Activated T-cell treated with anti-CD3 and anti-CD28 coated beads for 24 hours (primary cell): ENCODE measurements around the gene ERN2.

Source experiments
- DNase-seq: peaks from one replicate; pipeline ENCODE4 v3.0.0-alpha.2; 2020; ENCODE audit warnings: low read depth

The ERN2 gene

DNA sequence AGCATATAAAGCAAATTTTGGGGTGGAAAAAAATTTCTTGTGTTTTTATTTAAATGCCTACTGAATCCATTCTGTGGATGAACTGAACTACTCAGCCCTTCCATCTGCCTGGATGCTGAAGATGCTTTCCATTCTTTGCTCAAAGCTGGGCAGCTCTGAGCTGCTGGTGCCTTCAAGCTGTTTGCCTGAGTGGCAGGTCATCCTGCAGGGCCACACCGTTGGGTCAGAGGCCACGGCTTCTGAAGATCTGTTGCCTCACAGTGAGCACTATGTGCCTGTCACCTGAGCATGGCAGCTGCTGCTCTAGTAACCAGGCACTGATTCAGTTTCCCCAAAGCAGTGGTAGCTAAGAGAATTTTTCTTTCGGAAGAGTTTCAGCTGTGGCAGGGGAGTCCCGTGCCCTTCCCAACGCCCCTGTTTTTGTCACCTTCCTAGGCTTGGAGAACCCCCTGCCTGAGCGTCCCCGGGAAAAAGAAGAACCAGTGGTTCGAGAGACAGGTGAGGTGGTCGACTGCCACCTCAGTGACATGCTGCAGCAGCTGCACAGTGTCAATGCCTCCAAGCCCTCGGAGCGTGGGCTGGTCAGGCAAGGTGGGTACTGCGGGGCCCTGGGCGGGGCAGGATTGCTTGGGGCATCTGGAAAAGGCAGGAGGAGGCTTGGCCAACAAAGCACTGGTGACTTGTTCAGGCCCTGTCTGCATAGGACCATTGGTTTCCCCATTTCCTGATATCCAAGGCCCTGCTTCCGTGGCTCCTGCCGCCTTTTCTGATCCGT is 25.8 kb downstream of the ERN2 start:
- DNase-seq = no peak

DNA sequence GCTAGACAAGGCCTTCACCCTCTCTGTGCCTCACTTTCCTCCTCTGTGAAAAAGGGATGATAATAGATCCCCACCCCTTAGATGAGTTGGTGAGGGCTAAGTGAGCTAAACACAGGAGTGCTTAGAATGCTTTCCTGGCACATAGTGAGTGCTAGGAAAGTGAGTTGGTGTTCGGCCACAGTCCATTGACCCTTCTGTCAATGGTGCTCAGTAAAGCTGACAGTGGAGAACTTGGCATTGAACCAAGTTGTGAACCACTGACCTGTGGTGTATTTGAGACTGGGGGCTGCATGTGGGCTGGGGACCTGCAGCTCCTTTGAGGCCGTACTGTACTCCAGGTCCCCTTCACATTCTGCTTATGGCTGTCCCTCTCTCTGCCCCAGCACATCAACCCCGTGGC is 29.5 kb downstream of the ERN2 start:
- DNase-seq = no peak

DNA sequence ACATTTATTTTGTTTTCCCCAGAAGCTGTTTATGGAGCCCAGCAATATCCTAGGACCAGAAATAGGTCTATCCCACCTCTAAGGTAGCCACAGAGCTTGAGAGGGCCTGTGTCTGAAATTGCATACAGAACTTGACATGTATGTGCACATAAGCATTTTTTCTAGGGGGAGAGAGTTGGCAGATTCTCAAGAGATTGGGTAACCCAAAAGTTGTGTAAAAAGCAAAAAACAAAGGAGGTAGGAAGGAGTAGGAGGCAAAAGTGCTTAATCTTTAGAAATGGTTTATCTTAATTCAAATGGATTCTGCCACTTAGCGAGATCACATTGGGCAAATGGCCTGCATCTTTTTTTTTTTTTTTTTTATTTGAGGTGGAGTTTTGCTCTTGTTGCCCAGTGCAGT is 30.8 kb downstream of the ERN2 start:
- DNase-seq = no peak

- DNase-seq = no peak
Measured at GRCh38 chr16:23679986-23680336, 33.1 kb downstream of the ERN2 start.

DNA sequence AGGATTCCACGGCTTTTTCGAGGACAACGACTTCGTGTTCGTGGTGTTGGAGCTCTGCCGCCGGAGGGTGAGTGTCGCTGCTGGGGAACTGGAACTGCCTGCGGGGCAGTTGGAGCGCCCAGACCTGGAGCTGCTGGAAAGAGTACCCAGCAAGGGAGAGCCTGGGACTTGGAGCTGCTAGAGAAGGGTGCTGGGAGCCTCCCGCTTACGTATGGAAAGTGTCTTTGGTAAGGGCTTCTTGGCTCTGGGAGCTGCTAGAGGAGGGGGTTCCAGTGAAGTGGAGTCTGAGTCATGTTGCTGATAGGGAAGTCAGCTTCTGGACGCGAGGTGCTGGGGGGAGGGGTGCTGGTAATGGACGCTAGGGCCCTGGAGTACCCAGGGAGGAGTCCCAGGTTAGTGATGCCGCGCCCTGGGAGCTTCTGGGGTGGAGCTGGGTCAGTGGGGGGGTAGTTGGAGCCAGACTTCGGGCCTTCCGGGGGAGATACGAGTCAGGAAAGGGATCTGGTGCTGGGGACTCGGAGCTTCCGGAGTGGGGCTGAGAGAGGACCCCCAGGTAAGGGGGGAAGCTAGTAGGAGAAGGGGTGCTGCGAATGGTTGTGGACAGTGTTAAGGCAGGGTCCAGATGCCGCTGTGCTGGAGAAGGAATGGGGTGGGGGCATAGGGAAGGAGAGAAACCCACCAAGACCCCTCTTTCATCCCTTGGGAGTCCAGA is 33.6 kb downstream of the ERN2 start:
- no peak for DNase-seq

DNA sequence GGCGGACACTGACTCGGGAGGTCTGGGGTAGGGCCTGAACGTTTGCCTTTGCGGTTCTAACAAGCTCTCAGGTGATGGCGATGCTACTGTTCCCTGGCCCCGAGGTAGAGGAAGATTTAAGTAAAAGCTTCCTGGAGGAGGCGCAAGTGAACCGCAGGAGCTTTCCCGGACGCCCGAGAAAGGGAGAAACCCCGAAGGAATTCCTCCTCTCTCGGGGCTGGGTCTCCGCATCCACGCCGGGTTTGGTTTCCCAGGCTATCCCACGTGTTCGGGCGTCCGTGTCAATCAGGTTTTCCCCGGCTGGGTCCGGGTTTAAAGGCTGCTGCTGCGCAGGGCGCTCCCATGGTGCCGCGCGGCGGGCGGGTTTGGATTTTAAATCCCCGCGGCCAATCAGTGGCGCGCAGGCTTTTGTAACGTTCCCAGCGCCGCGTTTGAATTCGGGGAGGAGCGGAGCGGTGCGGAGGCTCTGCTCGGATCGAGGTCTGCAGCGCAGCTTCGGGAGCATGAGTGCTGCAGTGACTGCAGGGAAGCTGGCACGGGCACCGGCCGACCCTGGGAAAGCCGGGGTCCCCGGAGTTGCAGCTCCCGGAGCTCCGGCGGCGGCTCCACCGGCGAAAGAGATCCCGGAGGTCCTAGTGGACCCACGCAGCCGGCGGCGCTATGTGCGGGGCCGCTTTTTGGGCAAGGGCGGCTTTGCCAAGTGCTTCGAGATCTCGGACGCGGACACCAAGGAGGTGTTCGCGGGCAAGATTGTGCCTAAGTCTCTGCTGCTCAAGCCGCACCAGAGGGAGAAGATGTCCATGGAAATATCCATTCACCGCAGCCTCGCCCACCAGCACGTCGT is 34.4 kb downstream of the ERN2 start, which contains the start of gene PLK1:
PLK1 (plus strand) TSS at position 460 of the 844 bp plus-strand sequence; CDS start at position 504, 44 bp downstream.
- DNase-seq = peak; percentile 68

DNA sequence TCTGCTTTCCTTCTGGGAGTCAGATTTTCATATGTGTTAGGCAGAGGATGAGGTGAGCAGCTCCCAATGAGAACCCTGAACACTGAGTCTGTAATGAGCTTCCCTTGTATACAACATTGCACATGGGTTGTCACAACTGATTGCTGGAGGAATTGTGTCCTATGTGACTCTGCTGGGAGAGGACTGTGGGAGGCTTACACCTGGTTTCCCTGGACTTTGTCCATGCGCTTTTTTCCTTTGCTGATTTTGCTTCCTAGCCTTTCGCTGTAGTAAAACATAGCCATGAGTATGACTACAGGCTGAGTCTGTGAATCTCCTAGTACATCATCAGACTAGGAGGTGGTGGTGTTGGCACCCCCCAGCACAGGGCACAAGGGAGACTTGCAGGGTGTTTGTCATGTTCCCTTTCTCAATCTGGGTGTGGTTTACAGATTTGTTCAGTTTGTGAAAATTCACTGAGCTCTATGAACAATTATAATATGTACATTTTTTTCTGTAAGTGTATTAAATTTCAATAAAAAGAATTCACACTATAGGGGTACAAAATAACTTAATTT is 36.0 kb downstream of the ERN2 start:
- DNase-seq = no peak

- no peak for DNase-seq
Measured at GRCh38 chr16:23673971-23674614, 38.9 kb downstream of the ERN2 start.

DNA sequence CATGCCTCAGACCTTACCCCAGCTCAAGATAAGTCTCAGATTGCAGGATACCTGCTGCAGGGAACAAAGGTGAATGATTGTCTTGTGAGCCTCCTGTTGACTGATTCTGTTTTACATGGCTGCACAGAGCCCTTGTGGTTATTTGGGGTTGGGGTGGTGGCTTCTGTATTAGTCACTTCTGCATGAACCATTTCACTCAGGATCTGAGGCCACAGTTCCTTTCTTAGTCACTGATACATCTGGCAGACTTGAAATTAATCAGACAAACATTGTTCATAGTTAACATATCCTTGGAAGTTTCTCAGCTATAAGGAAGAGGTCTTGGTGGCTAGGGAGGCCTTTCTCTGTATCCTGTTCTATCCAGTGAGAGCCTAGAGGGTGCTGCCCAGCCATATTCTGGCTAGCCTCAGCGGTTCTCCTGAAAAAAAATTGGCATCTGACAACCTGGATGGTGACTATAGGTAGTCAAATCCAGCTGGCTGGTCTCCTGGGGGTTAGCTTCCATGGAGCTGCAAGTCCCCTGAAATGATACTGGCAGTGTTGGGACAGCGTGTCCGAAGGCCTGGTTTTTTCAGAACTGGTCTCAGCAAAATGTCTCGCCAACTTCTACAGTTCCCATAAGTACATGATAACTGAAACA is 42.8 kb downstream of the ERN2 start:
- peak; percentile 48 for DNase-seq

- no peak for DNase-seq
Measured at GRCh38 chr16:23668873-23669272, 44.1 kb downstream of the ERN2 start.

GRCh38 chr16:23668225-23668624 is 44.8 kb downstream of the ERN2 start:
- no peak for DNase-seq

- no peak for DNase-seq
Measured at GRCh38 chr16:23667355-23667659, 45.7 kb downstream of the ERN2 start.

DNA sequence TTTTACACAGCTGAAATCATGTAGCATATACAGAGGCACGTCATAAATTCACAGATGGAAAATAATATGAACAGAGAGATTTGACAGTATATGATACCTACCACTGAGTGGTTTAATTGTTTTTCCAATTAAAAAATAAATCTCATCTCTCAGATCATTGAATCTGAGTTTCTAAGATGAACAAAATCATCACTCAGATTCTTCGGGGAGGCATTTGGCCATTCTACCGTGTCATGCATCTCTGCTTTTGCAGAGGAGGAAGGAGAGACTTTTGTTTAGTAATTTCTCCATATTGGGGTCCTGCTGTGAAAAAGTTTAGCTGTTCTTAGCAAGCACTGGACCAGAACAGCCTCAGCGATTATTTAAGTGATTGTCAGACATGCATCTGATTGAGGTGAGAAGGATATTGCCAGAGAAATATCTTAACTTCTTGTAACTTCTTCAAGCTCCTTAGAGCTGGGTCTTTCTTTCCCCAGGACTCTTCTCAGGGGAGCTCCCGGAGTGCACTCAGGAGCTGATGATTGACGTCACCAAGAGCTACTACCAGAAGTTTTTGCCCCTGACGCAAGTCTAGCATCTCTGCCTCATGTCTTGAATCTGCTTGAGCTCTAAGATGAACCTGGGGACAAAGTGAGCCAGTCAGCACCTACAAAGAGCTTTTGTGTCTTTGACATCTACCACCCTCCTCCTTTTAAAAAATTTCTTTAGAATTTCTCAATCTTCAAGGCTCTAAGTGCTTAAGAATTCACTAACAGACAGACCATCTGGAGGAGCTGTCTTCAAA is 46.3 kb downstream of the ERN2 start:
- no peak for DNase-seq

- DNase-seq = no peak
Measured at GRCh38 chr16:23663918-23664317, 49.1 kb downstream of the ERN2 start.

- no peak for DNase-seq
Measured at GRCh38 chr16:23651943-23652468, 61.0 kb downstream of the ERN2 start.

DNA sequence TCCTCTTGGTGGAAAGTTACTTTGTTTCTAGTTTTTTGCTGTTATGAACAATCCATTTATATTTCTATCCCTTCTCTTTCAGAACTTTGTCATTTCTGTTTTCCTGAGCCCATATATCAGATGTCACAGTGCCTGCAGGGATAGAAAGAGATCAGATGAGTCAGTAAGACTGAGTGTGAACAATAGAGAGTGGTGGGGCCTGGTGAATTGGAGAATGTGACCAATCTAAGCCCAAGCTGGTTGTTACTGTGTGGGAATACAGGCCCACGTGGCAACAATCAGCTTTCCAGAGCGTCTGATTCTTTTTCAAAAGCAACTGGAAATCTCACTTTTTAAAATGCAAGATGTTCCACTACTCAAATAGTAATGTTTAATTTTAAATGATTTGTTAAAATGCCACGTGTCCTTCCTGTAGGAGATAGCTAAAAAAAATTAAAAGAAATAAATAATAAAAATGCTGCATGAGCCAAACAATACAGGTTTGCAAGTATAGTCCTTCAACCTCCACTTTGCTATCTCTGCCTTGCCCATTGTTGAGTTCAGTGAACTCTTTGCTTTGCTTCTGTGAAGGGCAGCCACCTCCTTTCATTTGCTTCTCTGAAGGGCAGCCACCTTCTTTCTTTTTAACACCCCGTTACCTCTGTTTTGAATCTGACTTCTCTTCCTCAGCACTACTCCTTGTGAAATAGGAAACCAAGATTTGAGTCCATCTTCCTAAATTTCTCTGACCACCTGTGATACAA is 62.2 kb downstream of the ERN2 start:
- DNase-seq = no peak

DNA sequence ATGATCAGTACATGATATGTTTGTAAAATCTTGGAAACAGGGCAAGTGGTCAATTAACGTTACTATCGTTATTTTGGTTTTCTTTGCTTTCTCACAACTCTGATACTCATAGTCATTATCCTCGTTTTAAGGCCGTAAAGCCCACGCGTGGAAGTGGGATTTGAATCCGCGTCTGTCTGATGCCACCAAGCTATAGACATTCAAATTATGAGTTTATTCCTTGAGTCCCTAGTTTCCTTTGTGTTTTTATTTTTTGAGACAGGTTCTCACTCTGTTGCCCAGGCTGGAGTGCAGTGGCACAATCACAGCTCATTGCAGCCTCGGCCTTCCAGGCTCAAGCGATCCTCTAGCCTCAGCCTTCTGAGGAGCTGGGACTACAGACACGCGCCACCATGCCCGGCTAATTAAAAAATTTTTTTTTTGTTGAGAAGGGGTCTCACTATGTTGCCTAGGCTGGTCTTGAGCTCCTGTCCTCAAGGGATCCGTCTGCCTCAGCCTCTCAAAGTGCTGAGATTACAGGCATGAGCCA is 70.7 kb downstream of the ERN2 start:
- DNase-seq = no peak

DNA sequence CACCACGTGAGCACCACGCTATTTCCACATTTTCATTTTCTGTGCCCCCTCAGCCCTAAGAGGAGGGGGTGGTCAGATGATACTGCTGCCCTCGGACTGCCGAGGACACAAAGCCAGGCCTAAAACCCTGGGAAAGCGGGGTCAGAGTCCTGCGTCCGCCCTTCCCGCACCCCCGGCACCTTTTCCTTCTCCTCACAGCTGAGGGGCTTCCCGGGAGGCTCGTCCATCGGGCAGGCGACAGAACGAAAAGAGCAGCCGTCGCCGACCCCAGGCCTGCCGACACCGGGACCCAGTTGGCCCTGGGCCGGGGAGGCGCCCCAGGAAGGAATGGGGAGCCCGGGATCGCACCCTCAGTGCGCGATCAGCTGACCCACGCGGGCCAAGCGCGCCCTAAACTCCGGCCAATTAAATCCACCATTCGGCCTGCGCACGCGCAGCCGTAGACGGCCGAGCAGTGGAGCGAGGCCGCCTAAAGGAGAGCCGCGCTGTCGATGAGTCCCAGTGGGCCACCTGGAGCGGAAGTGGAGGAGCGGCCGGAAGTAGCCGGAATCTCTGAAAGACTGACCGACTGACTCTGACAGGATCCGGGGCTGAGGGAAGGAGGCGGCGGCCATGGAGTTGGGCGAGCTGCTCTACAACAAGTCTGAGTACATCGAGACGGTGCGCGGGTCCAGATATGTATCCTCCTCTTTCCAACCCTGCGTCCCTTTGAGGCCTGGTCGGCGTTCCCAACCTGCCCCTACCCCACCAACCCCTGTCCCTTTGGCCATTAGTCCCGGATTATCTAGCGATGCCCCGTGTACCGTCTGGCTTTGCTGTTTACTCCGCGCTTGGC is 71.9 kb downstream of the ERN2 start, which contains the start of the genes DCTN5 and PALB2:
DCTN5 (plus strand) TSS at position 536 of the 835 bp plus-strand sequence; CDS start at position 613, 77 bp downstream.
PALB2 (minus strand) TSS at position 380 of the 835 bp plus-strand sequence; CDS start at position 227, 153 bp downstream.
- DNase-seq = peak; percentile 89
